NCI-H2081 (cell line): ENCODE results near the gene MARF1.
"Not testable (repeated sequence)": the region's sequence is repeated elsewhere in the genome, so short reads cannot be mapped to it uniquely, and the experiment has no call there.

Experiments used
- DNase-seq, 2 experiments: peaks; one replicate each; lab custom pipeline; 2025; lab: John Stamatoyannopoulos, UW

Gene MARF1

DNA sequence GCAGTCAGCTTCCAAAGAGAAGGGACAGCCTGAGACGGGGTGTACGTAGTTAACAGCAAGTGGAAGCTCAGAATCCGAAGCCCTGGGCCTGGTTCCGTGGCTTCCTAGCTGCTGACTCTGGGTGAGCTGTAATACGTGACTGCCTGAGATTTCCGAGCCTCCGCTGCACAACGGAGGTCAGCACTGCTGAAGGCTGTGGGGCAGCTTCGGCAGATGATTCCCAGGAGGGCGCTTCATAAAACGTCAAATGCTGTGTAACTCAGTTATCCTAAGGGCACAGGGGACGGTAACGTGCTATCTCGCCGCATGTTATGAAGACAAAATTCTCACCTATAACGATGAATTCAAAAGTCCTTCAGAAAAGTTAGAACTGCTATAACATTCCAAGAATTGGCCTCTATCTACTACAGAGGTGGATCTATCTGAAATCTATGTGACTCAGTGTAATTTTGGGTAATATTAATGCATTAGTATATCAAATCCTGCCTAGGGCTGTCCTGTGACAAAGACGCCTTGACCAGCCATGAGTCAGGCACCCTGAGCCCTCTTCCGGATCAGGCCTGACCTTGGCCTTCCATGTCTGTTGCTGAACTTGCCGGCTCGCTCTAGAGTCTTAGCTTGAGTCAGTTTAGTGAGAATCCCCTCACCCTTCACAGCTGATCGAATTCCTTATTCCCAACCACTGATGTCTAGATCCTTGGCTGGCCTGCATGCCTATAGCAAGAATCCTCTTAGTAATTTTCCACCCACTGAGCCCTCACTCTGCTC, 43.5 kb downstream of the MARF1 start:
- DNase-seq = no peak

DNA sequence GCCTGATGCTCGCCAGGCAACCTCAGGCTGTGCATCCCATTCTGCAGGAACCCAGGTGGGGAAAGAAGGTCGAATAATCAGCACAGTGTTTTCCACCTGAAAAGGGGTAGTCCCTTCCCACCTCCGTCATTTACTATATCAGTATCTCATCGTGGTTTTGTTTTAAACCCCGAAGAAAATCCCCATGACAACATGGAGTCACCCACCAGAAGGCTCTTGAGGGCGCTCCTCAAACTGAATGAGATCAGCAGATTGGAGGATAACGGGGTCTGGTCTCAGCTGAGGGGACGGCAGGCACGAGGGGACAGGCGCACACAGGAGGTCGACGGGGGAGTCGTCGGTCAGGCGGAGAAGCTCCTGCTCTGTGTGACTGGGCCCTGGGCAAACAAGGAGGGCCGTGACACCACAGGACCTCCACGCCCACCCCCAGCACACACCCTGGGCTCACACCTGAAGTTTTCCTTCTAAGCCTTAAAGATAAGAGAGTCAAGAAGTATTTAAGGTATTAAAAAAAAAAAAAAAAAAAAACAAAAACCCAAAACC, 44.2 kb downstream of the MARF1 start:
- DNase-seq = no peak

DNA sequence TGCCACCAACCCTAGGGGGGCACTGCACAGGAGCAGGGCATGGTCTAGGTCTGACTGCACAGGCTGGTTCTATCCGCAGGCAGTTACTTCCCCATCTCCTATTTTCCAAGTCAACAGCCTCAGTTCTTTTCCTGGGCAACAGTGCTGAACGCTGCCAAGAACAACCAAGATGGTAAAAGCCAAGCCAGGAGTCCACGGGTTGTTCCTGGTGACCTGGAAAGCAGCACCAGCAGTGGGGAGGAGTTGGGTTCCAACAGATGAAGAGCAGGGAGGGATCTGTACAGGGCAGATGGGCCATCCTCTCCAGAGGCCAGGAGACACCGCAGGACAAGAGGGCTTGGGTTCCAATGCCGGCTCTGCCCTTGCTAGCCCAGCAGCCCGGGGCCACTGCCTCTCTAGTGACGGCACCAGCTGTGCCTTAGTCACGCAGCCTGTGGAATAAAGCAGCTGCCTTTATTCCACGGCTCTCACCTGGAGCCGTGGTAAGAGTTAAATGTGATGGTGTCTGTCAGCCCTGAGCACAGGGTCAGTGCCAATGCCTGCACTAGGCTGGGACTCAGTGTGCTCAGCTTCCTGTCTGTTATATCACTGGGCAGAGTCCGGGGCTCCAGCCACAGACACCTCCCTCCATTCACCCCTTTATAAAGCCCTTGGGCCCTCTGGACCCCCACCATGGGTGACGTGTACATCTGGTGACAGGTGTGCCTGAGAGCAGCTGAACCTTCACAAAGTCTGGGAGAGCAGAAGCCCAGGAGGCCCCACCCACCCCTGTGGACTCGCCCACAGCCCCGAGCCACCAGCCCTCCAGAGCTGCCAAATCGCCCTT, 44.9 kb downstream of the MARF1 start:
- DNase-seq = no peak

DNA sequence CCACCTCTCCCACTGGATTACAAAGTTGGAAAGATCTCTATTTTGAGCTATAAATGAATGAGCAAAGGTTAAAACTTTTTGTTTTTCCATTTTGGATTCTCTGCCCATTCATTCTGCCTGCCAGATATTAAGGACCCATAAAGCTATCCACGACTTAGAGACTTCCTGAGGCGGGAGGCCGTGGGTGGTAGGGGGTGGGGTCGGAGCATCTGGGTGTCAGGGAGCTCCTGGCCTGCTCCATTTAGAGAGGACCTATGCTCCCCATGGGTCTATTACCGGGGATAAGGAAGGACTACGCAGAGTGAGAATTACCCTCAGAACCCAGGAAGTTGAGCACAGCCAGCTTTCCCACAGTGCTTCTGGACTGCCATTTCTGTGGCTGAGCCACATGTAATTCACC, 45.8 kb downstream of the MARF1 start:
- DNase-seq = no peak

DNA sequence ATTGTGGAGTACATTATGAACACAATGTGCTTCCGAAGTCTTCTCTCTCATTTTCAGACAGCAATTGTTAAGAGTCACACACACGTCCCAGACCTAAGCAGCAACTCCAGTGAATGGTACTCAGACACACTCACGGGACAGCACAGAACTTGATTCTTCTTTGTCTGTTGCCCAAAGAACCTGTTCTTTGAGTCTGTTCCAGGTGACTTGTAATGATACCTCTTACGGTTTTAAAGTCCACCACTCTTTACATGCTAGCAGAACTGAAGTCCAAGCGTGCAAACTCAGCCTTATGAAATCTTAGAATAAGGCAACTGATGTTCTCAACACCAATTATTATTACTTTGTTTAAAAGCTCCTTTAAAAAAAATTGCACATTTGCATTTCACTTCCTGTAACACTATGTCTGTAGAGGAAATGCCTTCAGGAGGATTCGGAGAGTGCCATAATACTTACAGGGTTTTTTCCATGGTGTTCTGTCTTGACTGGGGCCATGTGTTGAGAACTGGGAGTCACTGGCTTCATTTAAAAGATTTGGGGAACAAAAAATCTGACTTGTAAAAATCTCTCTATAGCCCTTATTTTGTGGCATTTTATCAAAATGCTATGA, 48.1 kb downstream of the MARF1 start:
- no peak for DNase-seq

DNA sequence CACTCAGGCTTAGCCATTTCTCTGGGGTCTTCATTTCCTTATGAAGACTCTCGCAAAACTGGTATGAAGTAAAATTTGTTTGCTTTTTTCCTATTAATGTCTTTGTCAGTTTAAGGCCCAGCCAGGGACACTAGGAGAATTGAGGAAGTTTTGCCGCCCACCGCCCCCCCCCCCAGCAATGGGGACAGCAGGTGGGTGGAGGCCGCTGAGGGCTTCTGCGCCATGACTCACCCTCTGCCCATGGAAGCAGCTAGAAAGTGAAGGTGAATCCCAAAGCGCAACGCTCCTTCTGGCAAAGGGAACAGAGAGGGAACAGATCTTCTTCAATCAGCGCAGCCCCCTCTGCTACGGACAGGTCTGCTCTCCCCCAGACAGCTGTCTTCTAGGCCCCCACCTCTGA, 49.7 kb downstream of the MARF1 start:
- no peak for DNase-seq

DNA sequence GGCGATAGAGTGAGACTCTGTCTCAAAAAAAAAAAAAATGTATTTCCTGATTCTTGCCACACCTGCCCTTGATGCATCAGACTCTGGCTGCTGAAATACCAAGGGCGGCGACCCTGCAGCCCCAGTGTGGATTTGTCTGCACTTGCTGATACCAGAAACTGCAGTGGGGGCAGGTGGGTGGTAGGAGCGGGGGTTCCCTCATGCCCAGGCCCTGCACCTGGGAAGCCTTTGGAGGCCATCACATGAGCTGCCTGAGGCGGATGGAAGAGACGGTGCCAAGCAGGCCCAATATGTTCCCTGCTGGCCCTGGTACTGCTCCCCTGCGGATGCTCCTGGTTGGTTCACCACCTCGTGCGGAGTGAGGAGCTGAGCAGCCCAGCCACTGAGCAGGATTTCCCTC, 50.6 kb downstream of the MARF1 start:
- no peak for DNase-seq

DNA sequence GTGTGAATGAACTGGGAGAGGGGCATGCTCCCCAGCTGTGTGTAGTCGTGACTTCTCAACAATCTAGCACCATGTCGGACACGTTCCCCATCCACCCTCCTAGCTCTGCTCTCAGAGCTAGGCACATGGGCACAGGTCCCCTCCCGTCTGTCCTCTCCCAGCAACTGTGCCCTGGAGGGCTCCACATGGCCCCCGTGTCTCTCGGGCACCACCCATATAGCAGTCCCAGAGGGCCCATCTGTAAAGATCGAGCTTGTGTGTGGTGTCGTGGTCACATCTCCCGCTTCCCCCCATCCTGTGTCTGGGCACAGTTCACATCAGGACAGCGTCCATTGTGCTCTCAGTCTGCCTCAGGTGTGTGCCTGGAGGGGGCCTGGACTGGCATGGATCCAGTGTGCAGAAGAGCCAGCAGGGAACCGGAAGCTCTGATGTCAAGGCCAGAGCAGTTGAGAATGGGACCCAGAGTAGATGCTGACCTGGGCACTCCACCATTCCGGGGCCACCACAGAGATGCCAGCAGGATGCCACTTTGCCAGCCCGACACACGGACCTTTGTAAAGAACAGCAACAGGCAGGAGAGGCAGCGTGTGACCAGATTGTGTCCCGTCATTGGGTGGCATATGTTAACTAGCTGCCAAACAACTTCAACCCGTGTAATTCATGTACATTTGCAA, 55.7 kb downstream of the MARF1 start:
- no peak for DNase-seq

DNA sequence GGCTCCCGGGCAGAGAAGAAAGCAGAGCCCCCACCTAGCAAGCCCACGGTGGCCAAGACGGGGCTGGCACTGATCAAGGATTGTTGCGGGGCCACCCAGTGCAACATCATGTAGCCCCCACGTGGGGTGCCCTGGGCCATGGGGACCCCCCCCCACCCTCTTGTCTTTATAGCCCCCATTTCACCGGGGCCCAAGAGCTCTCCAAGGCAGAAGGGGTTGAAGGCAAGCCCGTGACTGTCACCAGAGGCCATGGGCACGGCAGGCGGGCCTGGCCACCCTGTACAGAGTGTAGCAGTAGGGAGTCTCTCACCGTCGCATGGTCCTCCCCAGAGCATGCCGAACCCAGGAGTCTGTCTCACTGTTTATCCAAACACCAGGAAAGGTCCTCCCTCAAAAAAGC, 56.2 kb downstream of the MARF1 start:
- DNase-seq = no peak

DNA sequence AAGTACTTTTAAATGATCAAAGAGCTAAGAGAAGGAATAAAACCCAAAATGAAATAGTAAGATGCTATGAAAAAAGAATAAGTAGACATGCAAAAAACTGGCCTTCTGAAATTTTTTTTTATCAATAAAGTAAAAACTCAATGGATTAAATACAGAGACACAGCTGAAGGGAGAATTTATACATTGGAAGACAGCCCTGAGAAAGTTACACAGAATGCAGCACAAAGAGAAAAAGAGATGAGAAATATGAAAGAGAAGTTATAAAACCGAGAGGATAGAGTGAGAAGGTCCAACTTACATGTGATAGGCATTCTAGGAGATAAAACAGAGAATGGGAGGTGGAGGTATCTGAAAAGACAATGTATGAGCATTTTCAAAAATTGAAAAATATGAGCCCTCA, 57.0 kb downstream of the MARF1 start:
- DNase-seq = no peak

DNA sequence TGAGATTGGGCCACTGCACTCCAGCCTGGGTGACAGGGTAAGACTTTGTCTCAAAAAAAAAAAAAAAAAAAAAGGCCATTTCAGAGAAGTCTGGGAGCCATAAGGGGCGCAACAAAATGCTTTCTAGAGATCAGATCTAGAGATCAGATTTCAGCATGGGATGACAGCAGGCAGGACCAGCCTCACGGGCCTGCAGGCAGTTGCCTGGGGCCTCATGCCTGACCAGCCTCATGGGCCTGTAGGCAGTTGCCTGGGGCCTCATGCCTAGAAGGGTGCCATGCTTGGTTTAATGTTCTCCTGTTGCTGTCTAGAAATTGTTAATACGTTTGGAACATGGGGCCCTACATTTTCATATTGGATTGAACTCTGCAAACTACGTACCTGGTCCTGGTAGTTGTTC, 59.4 kb downstream of the MARF1 start:
- no peak for DNase-seq

DNA sequence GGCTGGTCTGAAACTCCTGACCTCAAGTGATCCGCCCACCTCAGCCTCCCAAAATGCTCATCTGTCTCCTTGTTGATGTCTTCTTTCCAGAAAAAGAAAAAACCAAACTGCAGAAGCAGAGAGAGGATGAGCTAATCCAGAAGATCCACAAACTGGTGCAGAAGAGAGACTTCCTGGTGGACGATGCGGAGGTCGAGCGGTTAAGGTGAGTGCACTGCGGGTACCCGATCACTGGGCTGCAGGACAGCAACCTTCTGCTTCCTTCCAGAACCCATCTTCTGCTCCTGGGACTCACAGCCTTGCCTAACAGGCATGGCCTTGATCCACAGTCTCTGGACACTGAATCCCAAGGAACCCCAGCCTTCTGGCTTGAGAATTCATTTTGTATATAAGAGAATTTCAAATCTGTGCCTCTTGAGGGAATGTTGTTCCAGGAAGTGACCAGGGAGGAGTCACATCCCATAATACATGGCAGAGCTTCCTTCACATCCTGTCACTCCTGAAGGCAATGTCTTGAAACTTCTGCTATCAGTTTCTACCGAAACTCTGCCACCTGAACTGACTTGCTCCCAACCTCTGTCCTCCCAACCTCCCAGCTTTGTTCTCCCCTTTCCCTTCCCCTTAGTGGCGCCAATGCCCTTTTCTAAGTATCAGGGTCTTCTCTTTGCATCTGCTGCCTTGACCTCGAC, 61.7 kb downstream of the MARF1 start:
- DNase-seq = no peak

DNA sequence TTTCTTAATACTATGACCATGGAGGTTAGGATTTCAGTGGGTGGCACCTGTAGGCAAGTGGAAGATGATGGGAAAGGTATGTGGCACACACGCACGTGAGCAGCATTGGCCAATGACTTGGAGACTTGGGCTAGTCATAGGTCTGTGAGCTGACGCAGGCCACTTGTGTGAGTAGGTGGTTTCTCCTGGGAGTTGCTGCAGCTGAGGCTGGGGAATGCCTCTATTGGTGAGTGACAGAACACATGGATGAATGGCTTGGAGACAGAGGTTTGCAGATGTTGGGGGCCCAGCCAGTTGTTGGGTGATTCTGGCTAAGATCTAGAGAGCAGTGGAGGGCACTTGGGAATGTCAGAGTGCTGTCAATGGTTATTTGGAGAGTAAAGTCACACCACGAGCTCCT, 64.1 kb downstream of the MARF1 start:
- no peak for DNase-seq

DNA sequence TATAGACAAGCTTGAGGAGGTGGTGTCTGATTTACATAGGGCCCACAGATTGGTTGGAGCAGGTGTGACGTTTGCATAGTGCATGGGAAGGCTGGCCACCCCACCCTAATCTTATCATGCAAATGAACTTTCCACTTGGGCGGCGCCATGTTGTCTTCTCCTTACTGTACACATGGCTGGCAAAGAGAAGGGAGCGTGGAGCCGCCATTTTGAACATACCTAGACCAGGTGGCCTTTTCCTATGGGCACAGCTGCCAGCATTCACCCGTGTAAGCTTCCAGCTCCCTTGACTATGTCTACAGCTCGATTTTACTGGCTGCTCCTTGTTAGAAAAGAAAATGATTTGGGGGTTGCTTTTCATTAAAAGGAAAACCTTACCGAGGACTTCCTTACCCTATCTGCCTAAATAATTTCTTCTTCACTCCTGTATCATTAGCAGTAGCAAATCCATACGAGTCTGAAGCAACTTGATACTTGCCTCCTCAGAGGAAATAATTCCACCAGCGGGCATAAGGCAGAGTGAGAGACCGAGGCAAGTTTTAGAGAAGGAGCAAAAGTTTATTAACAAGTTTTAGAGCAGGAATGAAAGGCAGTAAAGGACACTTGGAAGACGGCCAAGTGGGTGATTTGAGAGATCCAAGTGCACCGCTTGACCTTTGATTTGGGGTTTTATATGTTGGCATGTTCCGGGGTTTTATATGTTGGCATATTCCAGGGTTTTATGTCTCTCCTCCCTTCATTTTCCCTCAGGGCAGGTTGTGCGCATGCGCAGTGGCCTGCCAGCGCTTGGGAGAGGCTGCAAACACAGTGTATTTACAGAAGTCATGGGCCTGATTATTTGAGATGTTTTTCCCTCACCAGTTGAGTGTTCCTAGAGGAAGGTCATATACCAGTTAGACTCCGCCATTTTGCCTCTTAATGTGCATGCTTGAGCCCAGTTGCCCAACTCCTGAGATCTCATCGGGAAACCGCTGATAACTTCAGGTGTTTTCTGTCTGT, 65.7 kb downstream of the MARF1 start:
- peak; percentile 46 to 52 for DNase-seq

DNA sequence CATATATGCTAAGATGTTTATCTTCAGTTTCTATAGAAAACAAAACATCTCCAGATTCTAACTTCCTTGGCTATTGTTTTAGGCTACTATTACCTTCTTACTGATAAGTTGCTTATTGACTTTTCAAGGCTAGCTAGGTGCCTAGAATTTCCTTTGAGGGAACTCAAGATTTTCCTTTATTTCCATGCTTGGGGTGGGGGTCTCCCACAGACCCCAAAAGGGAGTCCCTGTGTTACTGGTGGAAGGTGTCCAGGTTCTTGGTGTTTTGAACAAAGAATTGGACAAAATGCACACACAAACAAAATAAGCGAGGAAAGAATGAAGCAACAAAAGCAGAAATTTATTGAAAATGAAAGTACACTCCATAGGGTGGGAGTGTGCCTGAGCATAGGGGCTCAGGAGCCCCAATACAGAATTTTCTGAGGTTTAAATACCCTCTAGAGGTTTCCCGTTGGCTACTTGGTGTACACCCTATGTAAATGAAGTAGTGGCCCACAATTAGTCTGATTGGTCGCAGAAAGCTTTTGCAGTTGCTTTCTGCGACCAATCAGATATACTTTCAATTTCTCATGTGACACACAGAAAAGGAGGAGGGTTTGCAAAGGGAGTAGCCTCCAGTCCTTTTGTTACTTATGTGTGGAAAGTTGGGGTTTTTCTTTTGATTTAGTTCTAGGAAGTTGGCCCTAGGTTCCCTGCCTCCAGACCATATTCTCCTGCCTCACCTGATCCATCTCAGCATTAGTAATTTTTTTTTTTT, 67.5 kb downstream of the MARF1 start:
- no peak for DNase-seq

DNA sequence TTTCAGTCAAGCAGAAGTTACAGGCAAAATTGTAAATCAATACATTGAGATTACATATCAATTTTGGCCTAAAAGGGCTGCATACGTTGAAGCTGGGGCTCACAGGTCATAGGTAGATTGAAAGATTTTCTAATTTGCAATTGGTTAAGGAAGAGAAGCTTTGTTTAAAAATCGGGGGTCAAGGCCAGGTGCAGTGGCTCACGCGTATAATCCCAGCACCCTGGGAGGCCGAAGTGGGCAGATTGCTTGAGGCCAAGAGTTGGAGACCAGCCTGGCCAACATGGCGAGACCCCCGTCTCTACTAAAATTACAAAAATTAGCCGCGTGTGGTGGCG, 68.4 kb downstream of the MARF1 start:
- DNase-seq = no peak

DNA sequence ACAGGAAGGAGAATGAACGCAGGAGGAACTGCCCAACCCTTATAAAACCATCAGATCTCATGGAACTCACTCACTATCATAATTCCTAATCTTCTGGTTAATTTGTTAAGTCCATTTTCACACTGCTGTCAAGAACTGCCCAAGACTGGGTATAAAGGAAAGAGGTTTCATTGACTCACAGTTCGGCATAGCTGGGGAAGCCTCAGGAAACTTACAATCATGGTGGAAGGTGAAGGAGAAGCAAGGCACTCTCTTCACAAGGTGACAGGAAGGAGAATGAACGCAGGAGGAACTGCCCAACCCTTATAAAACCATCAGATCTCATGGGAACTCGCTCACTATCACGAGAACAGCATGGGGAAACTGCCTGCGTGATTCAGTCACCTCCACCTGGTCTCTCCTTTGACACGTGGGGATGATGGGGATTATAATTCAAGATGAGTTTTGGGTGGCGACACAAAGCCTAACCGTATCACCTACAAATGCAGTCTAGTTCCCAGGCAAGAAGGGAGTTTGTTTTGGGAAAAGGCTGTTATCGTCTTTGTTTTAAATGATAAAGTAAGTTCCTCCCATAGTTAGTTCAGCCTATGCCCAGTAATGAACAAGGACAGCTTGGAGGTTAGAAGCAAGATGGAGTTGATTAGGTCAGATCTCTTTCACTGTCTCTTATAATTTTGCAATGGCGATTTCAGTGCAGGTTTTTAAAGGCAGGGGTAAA, 68.9 kb downstream of the MARF1 start:
- not testable (repeated sequence) for DNase-seq

DNA sequence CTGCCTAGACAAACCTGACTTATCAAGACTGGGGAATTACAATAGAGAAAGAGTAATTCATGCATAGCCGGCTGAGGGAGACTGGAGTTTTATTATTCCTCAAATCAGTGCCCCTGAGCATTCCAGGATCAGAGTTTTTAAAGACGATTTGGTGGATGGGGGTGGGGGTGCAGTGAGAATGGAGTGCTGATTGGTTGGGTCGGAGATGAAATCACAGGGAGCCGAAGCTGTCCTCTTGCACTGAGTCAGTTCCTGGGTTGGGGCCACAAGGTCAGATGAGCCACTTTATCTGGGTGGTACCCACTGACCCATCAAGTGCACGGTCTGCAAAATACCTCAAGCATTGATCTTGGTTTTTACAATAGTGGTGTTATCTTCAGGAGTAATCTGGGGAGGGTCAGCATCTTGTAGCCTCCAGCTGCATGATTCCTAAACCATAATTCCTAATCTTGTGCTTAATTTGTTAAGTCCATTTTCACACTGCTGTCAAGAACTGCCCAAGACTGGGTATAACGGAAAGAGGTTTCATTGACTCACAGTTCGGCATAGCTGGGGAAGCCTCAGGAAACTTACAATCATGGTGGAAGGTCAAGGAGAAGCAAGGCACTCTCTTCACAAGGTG, 69.6 kb downstream of the MARF1 start:
- DNase-seq = no peak
